GM12878 (cell line): ENCODE data around the gene ASCC3. TPM values are rescaled to one million over a fixed set of nuclear protein-coding genes. Genes with fewer than 3 reads are reported as not detected.

Experiments used
- ATAC-seq: fragments of 200-7000 bp; cut with Tn5 transposase; 3 replicates; pipeline ENCODE4 v1.9.1; 2020; ENCODE audit warnings: mild to moderate bottlenecking, moderate library complexity
- BruUV-seq: library from RNA; stranded (reverse); fragments of 400-500 nt; replicated peaks from 2 replicates; lab custom pipeline; 2021; lab: Mats Ljungman, UMichigan
- CTCF ChIA-PET: fragments of 300-600 bp; sonication (Branson Sonifier 250); formaldehyde crosslinking; extraction: SDS; loops from one replicate; lab custom pipeline; 2021; ENCODE audit warnings: inconsistent platforms; lab: Yijun Ruan, JAX
- POLR2A ChIA-PET: fragments of 350-600 bp; formaldehyde crosslinking; extraction: SDS; loops from one replicate; lab custom pipeline; 2021; ENCODE audit warnings: inconsistent platforms; lab: Charles Lee
- RAD21 ChIA-PET: fragments of 300-600 bp; sonication (Branson Sonifier 250); formaldehyde crosslinking; loops from one replicate; lab custom pipeline; 2023; ENCODE audit warnings: antibody characterized with exemption; ENCODE audit not compliant: unreplicated experiment; lab: Charles Lee
- SMC1A ChIA-PET: fragments of 300-600 bp; sonication (Branson Sonifier 250); formaldehyde crosslinking; loops from one replicate; lab custom pipeline; 2023; ENCODE audit not compliant: unreplicated experiment, uncharacterized antibody; lab: Charles Lee
- DNase-seq: peaks from one replicate; pipeline ENCODE4 v3.0.0-alpha.2; 2011; ENCODE audit warnings: low read depth, low spot score
- FAIRE-seq: peaks from 3 replicates; lab custom pipeline; 2011; peaks lifted over from hg19 to GRCh38; lab: Jason Lieb, UNC
- H2AFZ ChIP-seq: 2 replicates; pipeline ENCODE4 v1.6.0; 2011; ENCODE audit warnings: low read depth, low read length, control low read depth; ENCODE audit not compliant: control insufficient read depth
- H3K27ac ChIP-seq: 2 replicates; pipeline ENCODE4 v1.5.1; 2011; ENCODE audit warnings: control low read depth; ENCODE audit not compliant: control insufficient read depth, insufficient read depth
- H3K27me3 ChIP-seq, 2 experiments: replicated peaks in 1 of 2; 2 replicates each; pipeline versions ENCODE4 v1.6.0 to v1.6.1; 2011; ENCODE audit warnings: low read length in 1 of 2; ENCODE audit not compliant: control insufficient read depth in 2 of 2, insufficient read depth in 2 of 2
- H3K36me3 ChIP-seq, 2 experiments: 2 replicates each; pipeline ENCODE4 v1.5.1; 2011; ENCODE audit warnings: low read length in 1 of 2; ENCODE audit not compliant: control insufficient read depth in 2 of 2, insufficient read depth in 2 of 2
- H3K4me1 ChIP-seq: 2 replicates; pipeline ENCODE4 v1.6.1; 2011; ENCODE audit warnings: mild to moderate bottlenecking, low read length, moderate library complexity, mixed read lengths; ENCODE audit not compliant: control insufficient read depth, insufficient read depth
- H3K4me2 ChIP-seq: 2 replicates; pipeline ENCODE4 v1.6.0; 2011; ENCODE audit warnings: control low read depth; ENCODE audit not compliant: control insufficient read depth, insufficient read depth
- H3K4me3 ChIP-seq: fragments of 200-600 bp; sonication (generic); 2 replicates; pipeline ENCODE4 v1.5.1; 2016
- H3K79me2 ChIP-seq: 2 replicates; pipeline ENCODE4 v1.6.0; 2011; ENCODE audit warnings: low read length; ENCODE audit not compliant: control insufficient read depth, insufficient read depth
- H3K9ac ChIP-seq: 2 replicates; pipeline ENCODE4 v1.8.0; 2011; ENCODE audit warnings: low read length, control low read depth, mixed read lengths; ENCODE audit not compliant: control insufficient read depth, insufficient read depth
- H3K9me3 ChIP-seq: replicated peaks from 3 replicates; pipeline ENCODE4 v1.5.1; 2011; ENCODE audit warnings: mild to moderate bottlenecking, low read length; ENCODE audit not compliant: control insufficient read depth, insufficient read depth
- H4K20me1 ChIP-seq: 2 replicates; pipeline ENCODE4 v1.6.0; 2011; ENCODE audit not compliant: control insufficient read depth, insufficient read depth
- ATF2 ChIP-seq: IDR thresholded peaks from 2 replicates; pipeline ENCODE4 v1.6.1; 2012; ENCODE audit warnings: low read length, inconsistent platforms
- CBFB ChIP-seq: IDR thresholded peaks from 2 replicates; pipeline ENCODE4 v1.6.1; 2016; ENCODE audit warnings: antibody characterized with exemption, low read depth
- GABPA ChIP-seq: IDR thresholded peaks from 2 replicates; pipeline ENCODE4 v1.6.1; 2014; ENCODE audit warnings: antibody characterized with exemption, low read depth, mild to moderate bottlenecking, inconsistent platforms
- HDAC2 ChIP-seq: fragments of 200-600 bp; sonication (generic); IDR thresholded peaks from 2 replicates; pipeline ENCODE4 v1.6.1; 2017
- MYC ChIP-seq: IDR thresholded peaks from 2 replicates; pipeline ENCODE4 v1.6.1; 2011; ENCODE audit warnings: mild to moderate bottlenecking, low read length, moderate library complexity, inconsistent platforms; ENCODE audit not compliant: insufficient read depth, insufficient replicate concordance, insufficient read length, severe bottlenecking
- POU2F2 ChIP-seq: IDR thresholded peaks from 3 replicates; pipeline ENCODE4 v1.6.1; 2011; ENCODE audit warnings: low read depth, mild to moderate bottlenecking, low read length, borderline replicate concordance
- STAT3 ChIP-seq: IDR thresholded peaks from 2 replicates; pipeline ENCODE4 v1.6.1; 2011; ENCODE audit warnings: low read depth, low read length, improper control_type of control experiment
- TBL1XR1 ChIP-seq: IDR thresholded peaks from 2 replicates; pipeline ENCODE4 v1.6.1; 2012; ENCODE audit warnings: low read depth, low read length, improper control_type of control experiment
- TCF3 ChIP-seq: IDR thresholded peaks from 2 replicates; pipeline ENCODE4 v1.6.1; 2012; ENCODE audit warnings: low read depth, mild to moderate bottlenecking, low read length, borderline replicate concordance; ENCODE audit not compliant: insufficient read depth
- TCF7 ChIP-seq: IDR thresholded peaks from 2 replicates; pipeline ENCODE4 v1.6.1; 2014; ENCODE audit warnings: antibody characterized with exemption, borderline replicate concordance
- YBX1 ChIP-seq: fragments of 450-650 bp; IDR thresholded peaks from 2 replicates; pipeline ENCODE4 v1.6.1; 2016; ENCODE audit warnings: antibody characterized with exemption
- in situ Hi-C: fragments of 300-500 bp; cut with MboI; formaldehyde crosslinking; loops from 9 replicates; pipeline ENCODE4 v1.14.3; 2018; ENCODE audit warnings: mixed read lengths
- intact Hi-C: fragments of 100-400 bp; cut with micrococcal nuclease; formaldehyde crosslinking; loops from one replicate; pipeline ENCODE4 v1.14.2; 2022; ENCODE audit not compliant: unreplicated experiment
- polyA plus RNA-seq, 11 experiments: library from polyadenylated mRNA; depleted of rRNA in 4 of 11; unstranded in 6 of 11; stranded (reverse) in 5 of 11; fragments of >200 nt; fragmentation: Nextera tagmentation in 4 of 11; fragmentation: Illumina TruSeq in 1 of 11; extraction: Ambion mirVana in 4 of 11; extraction: Trizol in 1 of 11; gene quantifications; 1 replicate in 1 of 11; 2 replicates in 10 of 11; pipeline versions ENCODE4 v1.2.1 to v1.2.3, GENCODE V29; 2011 to 2016; ENCODE audit warnings: inconsistent platforms in 2 of 11, missing spikeins in 2 of 11, low read depth in 1 of 11
- total RNA-seq, 4 experiments: library from RNA; depleted of rRNA in 3 of 4; stranded (reverse); fragments of >200 nt in 3 of 4; fragmentation: Illumina TruSeq in 1 of 4; extraction: Trizol in 1 of 4; gene quantifications; 2 replicates each; pipeline versions ENCODE4 v1.2.1 to v1.2.3, GENCODE V29; 2013 to 2021

The ASCC3 gene
- total and polyA plus RNA-seq, 10 of the 15 experiments (the other 5 are each of a cell fraction or from before 2014, with no cell fraction given), result 19.9 to 76.2 (median 55.9) TPM

GRCh38 chr6:100780648-100781047, 100.5 kb downstream of the ASCC3 start:
- Histone ChIP-seq H4K20me1 (no peaks in the 10 kb centered on the region), H3K36me3 (no peaks in the 10 kb centered on the region; a peak in 2 of 4 replicates), H3K4me3 (no peak overlapping the region), H2AFZ (no peak overlapping the region), H3K9ac (no peak overlapping the region), H3K27me3 (no peaks in the 10 kb centered on the region), H3K4me1 (no peaks in the 10 kb centered on the region), H3K9me3 (no peaks in the 10 kb centered on the region), H3K79me2 (no peaks in the 10 kb centered on the region), H3K4me2 (no peak overlapping the region), H3K27ac (no peak overlapping the region)
- CTCF ChIA-PET, result no interaction called here
- in situ Hi-C loops, result no loop called here
- no peak for TF ChIP-seq HDAC2
- no peak for TF ChIP-seq POU2F2
- no peak for TF ChIP-seq CBFB
- TF ChIP-seq TCF7, result no peak
- TF ChIP-seq TBL1XR1, result no peak
- TF ChIP-seq YBX1, result no peak
- TF ChIP-seq GABPA, result no peak
- TF ChIP-seq ATF2, result no peak
- no peak for TF ChIP-seq TCF3
- TF ChIP-seq MYC, result no peak
- TF ChIP-seq STAT3, result no peak
- POLR2A ChIA-PET, result no interaction called here
- SMC1A ChIA-PET, result no interaction called here
- intact Hi-C loops, result no loop called here
- BruUV-seq, result no TSS peak
- FAIRE-seq, result no peak
- RAD21 ChIA-PET, result no interaction called here
- DNase-seq, result no peak
- ATAC-seq, result no peak
